Effector memory CD8-positive, alpha-beta T cell (primary cell): Measurements from ENCODE around the gene EMC1.
"Not testable (repeated sequence)": the region's sequence is repeated elsewhere in the genome, so short reads cannot be mapped to it uniquely, and the experiment has no call there.

Source experiments
- ATAC-seq: fragments of 150-1000 bp; cut with Tn5 transposase; replicated peaks from 2 replicates; pipeline ENCODE4 v1.10.0; 2021; ENCODE audit warnings: mild to moderate bottlenecking, moderate library complexity
- DNase-seq, 3 experiments: peaks; one replicate each; pipeline ENCODE4 v3.0.0; 2021
- H3K27ac Mint-ChIP-seq, 2 donors: one replicate each; pipeline ENCODE4 v1.8.0; 2022; ENCODE audit warnings: mild to moderate bottlenecking in 2 of 2, mixed read lengths in 2 of 2, moderate library complexity in 2 of 2
- H3K27me3 Mint-ChIP-seq, 2 donors: one replicate each; pipeline ENCODE4 v1.8.0; 2022; ENCODE audit warnings: mixed read lengths in 2 of 2
- H3K36me3 Mint-ChIP-seq: one replicate; pipeline ENCODE4 v1.8.0; 2022; ENCODE audit warnings: mild to moderate bottlenecking, moderate library complexity, mixed read lengths; ENCODE audit not compliant: insufficient read depth
- H3K4me1 Mint-ChIP-seq, 2 donors: one replicate each; pipeline ENCODE4 v1.8.0; 2022; ENCODE audit warnings: low read depth in 2 of 2, mixed read lengths in 2 of 2
- H3K4me3 Mint-ChIP-seq, 2 donors: one replicate each; pipeline ENCODE4 v1.8.0; 2022; ENCODE audit warnings: mild to moderate bottlenecking in 2 of 2, mixed read lengths in 2 of 2, moderate library complexity in 2 of 2
- H3K9me3 Mint-ChIP-seq, 2 donors: one replicate each; pipeline ENCODE4 v1.8.0; 2022; ENCODE audit warnings: mixed read lengths in 2 of 2

The EMC1 gene

GRCh38 chr1:19220080-19220846 is 31.1 kb downstream of the EMC1 start:
- Mint-ChIP-seq H3K4me1 (peaks cover 4 to 18% of the 10 kb centered on the region in 2 donors), H3K27me3 (no peaks in the 10 kb centered on the region), H3K36me3 (peaks cover 44% of the 10 kb centered on the region), H3K4me3 (no peak overlapping the region), H3K27ac (peak overlapping the region; percentile 45 to 91), H3K9me3 (no peaks in the 10 kb centered on the region)
- ATAC-seq (no peak), DNase-seq (no peak)

GRCh38 chr1:19219451-19219850 is 31.9 kb downstream of the EMC1 start:
- peaks cover 4 to 16% of the 10 kb centered on the region in 2 donors for H3K4me1 Mint-ChIP-seq
- ATAC-seq (no peak), DNase-seq (no peak)
- H3K27ac Mint-ChIP-seq, result peak overlapping the region; percentile 23 to 91
- H3K36me3 Mint-ChIP-seq, result peaks cover 47% of the 10 kb centered on the region
- H3K27me3 Mint-ChIP-seq, result no peaks in the 10 kb centered on the region
- no peaks in the 10 kb centered on the region for H3K9me3 Mint-ChIP-seq
- H3K4me3 Mint-ChIP-seq, result no peak overlapping the region

- Mint-ChIP-seq H3K36me3 (peaks cover 28% of the 10 kb centered on the region), H3K4me1 (peaks cover 6 to 24% of the 10 kb centered on the region in 2 donors)
- DNase-seq, ATAC-seq, H3K27ac Mint-ChIP-seq, H3K9me3 Mint-ChIP-seq, H3K27me3 Mint-ChIP-seq, H3K4me3 Mint-ChIP-seq: not testable (repeated sequence)
Measured at GRCh38 chr1:19216585-19216984, 34.7 kb downstream of the EMC1 start.

GRCh38 chr1:19213580-19213979 is 37.7 kb downstream of the EMC1 start:
- Mint-ChIP-seq H3K9me3 (no peaks in the 10 kb centered on the region), H3K4me3 (no peak overlapping the region), H3K27ac (peak overlapping the region in 1 of 2 donors; percentile 11), H3K4me1 (peaks cover 21 to 41% of the 10 kb centered on the region in 2 donors), H3K36me3 (peaks cover 10% of the 10 kb centered on the region), H3K27me3 (no peaks in the 10 kb centered on the region)
- ATAC-seq (no peak), DNase-seq (no peak)

- Mint-ChIP-seq H3K36me3 (peaks cover 20% of the 10 kb centered on the region), H3K4me3 (no peak overlapping the region), H3K9me3 (no peaks in the 10 kb centered on the region), H3K27ac (peak overlapping the region; percentile 23 to 96), H3K27me3 (no peaks in the 10 kb centered on the region), H3K4me1 (peaks cover 24 to 50% of the 10 kb centered on the region in 2 donors)
- DNase-seq, result no peak
- no peak for ATAC-seq
Measured at GRCh38 chr1:19212167-19212566, 39.2 kb downstream of the EMC1 start.

GRCh38 chr1:19210772-19211549 is 40.4 kb downstream of the EMC1 start:
- ATAC-seq, result no peak
- Mint-ChIP-seq H3K36me3 (peaks cover 20% of the 10 kb centered on the region), H3K27me3 (no peaks in the 10 kb centered on the region), H3K9me3 (no peaks in the 10 kb centered on the region), H3K4me3 (peak overlapping the region; percentile 85 to 89), H3K4me1 (peaks cover 27 to 51% of the 10 kb centered on the region in 2 donors), H3K27ac (peak overlapping the region; percentile 93 to 96)
- no peak for DNase-seq

GRCh38 chr1:19209990-19210771 is 41.1 kb downstream of the EMC1 start, which contains the start of gene UBR4:
Gene UBR4 (minus strand): TSS chr1:19210266. CDS start chr1:19210248, 18 bp downstream.
- peak within 1 kb of the TSS; percentile 85 to 89 for H3K4me3 Mint-ChIP-seq
- H3K4me1 Mint-ChIP-seq, result peaks cover 33 to 56% of the 10 kb centered on the region in 2 donors
- DNase-seq (peak; percentile 96 to 98 (median 96)), ATAC-seq (peak; percentile 88)
- H3K36me3 Mint-ChIP-seq, result peaks cover 23% of the 10 kb centered on the region
- H3K9me3 Mint-ChIP-seq, result no peaks in the 10 kb centered on the region
- H3K27me3 Mint-ChIP-seq, result no peaks in the 10 kb centered on the region
- peak within 1 kb of the TSS; percentile 93 to 96 for H3K27ac Mint-ChIP-seq

- Mint-ChIP-seq H3K9me3 (no peaks in the 10 kb centered on the region), H3K4me1 (peaks cover 37 to 61% of the 10 kb centered on the region in 2 donors), H3K36me3 (peaks cover 21% of the 10 kb centered on the region), H3K4me3 (peak overlapping the region; percentile 85 to 89), H3K27me3 (no peaks in the 10 kb centered on the region), H3K27ac (peak overlapping the region; percentile 93 to 96)
- ATAC-seq (peak; percentile 22), DNase-seq (peak in 2 of 3 experiments; percentile 28)
Measured at GRCh38 chr1:19209439-19209989, 41.8 kb downstream of the EMC1 start.

- ATAC-seq (no peak), DNase-seq (no peak)
- H3K4me1 Mint-ChIP-seq, result peaks cover 38 to 65% of the 10 kb centered on the region in 2 donors
- H3K27me3 Mint-ChIP-seq, result no peaks in the 10 kb centered on the region
- H3K36me3 Mint-ChIP-seq, result peaks cover 19% of the 10 kb centered on the region
- H3K4me3 Mint-ChIP-seq, result peak overlapping the region; percentile 85 to 89
- no peaks in the 10 kb centered on the region for H3K9me3 Mint-ChIP-seq
- H3K27ac Mint-ChIP-seq, result peak overlapping the region; percentile 93 to 96
Measured at GRCh38 chr1:19208710-19209438, 42.5 kb downstream of the EMC1 start.

GRCh38 chr1:19206947-19207346 is 44.4 kb downstream of the EMC1 start:
- no peak overlapping the region for H3K27ac Mint-ChIP-seq
- peaks cover 19% of the 10 kb centered on the region for H3K36me3 Mint-ChIP-seq
- H3K4me3 Mint-ChIP-seq, result no peak overlapping the region
- H3K27me3 Mint-ChIP-seq, result no peaks in the 10 kb centered on the region
- DNase-seq (no peak), ATAC-seq (no peak)
- peaks cover 45 to 69% of the 10 kb centered on the region in 2 donors for H3K4me1 Mint-ChIP-seq
- H3K9me3 Mint-ChIP-seq, result no peaks in the 10 kb centered on the region

- Mint-ChIP-seq H3K4me1 (peaks cover 41 to 64% of the 10 kb centered on the region in 2 donors), H3K27me3 (no peaks in the 10 kb centered on the region), H3K27ac (no peak overlapping the region), H3K9me3 (no peaks in the 10 kb centered on the region), H3K4me3 (no peak overlapping the region), H3K36me3 (peaks cover 19% of the 10 kb centered on the region)
- DNase-seq, result no peak
- no peak for ATAC-seq
Measured at GRCh38 chr1:19205845-19206244, 45.5 kb downstream of the EMC1 start.

GRCh38 chr1:19205403-19205802 is 45.9 kb downstream of the EMC1 start:
- no peak overlapping the region for H3K4me3 Mint-ChIP-seq
- H3K36me3 Mint-ChIP-seq, result peaks cover 21% of the 10 kb centered on the region
- ATAC-seq, result no peak

More at GRCh38 chr1:19205403-19205802, 45.9 kb downstream of the EMC1 start:
- Mint-ChIP-seq H3K27ac (peak overlapping the region in 1 of 2 donors; percentile 4), H3K27me3 (no peaks in the 10 kb centered on the region), H3K4me1 (peaks cover 38 to 63% of the 10 kb centered on the region in 2 donors), H3K9me3 (no peaks in the 10 kb centered on the region)
- no peak for DNase-seq
